ENCODE results near the gene FAM53B. TPM values are rescaled to one million over a fixed set of nuclear protein-coding genes. Genes with fewer than 3 reads are reported as not detected.

Gene FAM53B
- total RNA-seq, 2 experiments from 2014 or later = 56.6 to 58.5 TPM

- ChIA-PET CTCF (ENCODE audit: unreplicated experiment) (no interaction called here), POLR2A (interaction anchor here (1.4 kb wide), 1 partner anchor 10 kb away, joined by 4 read pairs; no protein-coding TSS in a partner anchor)
- no peak overlapping the region for H3K27ac ChIP-seq (ENCODE audit: low read depth, low read length, poor library complexity, severe bottlenecking)
- no peaks in the 10 kb centered on the region for H3K9me2 ChIP-seq (ENCODE audit: insufficient read depth, low read length)
- H3K79me2 ChIP-seq (ENCODE audit: insufficient read depth, low read depth, low read length) = peaks cover 18% of the 10 kb centered on the region; the same call in 1 of the 2 replicates
- DNase-seq (ENCODE audit: low spot score) = no peak
- H3K4me1 ChIP-seq (ENCODE audit: insufficient read depth, low read length, poor library complexity, severe bottlenecking) = no peaks in the 10 kb centered on the region
- no TSS peak for BruUV-seq (replicated peaks)
- no peak overlapping the region for H2AFZ ChIP-seq (ENCODE audit: low read length)
- intact Hi-C loops (cut with micrococcal nuclease; ENCODE audit: unreplicated experiment) = no loop called here
- peaks cover 81% of the 10 kb centered on the region; the same call in 1 of the 2 replicates for H3K36me3 ChIP-seq (ENCODE audit: insufficient read depth, low read length)
- H3K4me3 ChIP-seq (ENCODE audit: low read depth, low read length, poor library complexity, severe bottlenecking) = no peak overlapping the region
- no peaks in the 10 kb centered on the region for H3K9me3 ChIP-seq (ENCODE audit: low read length)
- TF ChIP-seq EZH2phosphoT487 (IDR thresholded peaks at IDR 0.05; ENCODE audit: borderline replicate concordance, low read depth, low read length) (no peak), CTCF (conservative IDR thresholded peaks at IDR 0.05; ENCODE audit: low read length) (no peak)
- H3K4me2 ChIP-seq (ENCODE audit: low read length) = no peak overlapping the region
- no peaks in the 10 kb centered on the region; the same call in 1 of the 2 replicates for H4K20me1 ChIP-seq (ENCODE audit: insufficient read depth, low read length)
Observed at GRCh38 chr10:124669824-124670654, 74.1 kb downstream of the FAM53B start.

- no peak for DNase-seq (ENCODE audit: low spot score)
- POLR2A ChIA-PET = no interaction called here
- TF ChIP-seq CTCF (conservative IDR thresholded peaks at IDR 0.05; ENCODE audit: low read length) = no peak
- no peak for TF ChIP-seq EZH2phosphoT487 (IDR thresholded peaks at IDR 0.05; ENCODE audit: borderline replicate concordance, low read depth, low read length)
- intact Hi-C loops (cut with micrococcal nuclease; ENCODE audit: unreplicated experiment) = no loop called here
- H3K9me3 ChIP-seq (ENCODE audit: low read length) = no peaks in the 10 kb centered on the region
- no peak overlapping the region for H3K27ac ChIP-seq (ENCODE audit: low read depth, low read length, poor library complexity, severe bottlenecking)
- H3K36me3 ChIP-seq (ENCODE audit: insufficient read depth, low read length) = peaks cover 81% of the 10 kb centered on the region; the same call in 1 of the 2 replicates
- no peak overlapping the region for H3K4me3 ChIP-seq (ENCODE audit: low read depth, low read length, poor library complexity, severe bottlenecking)
- H3K4me2 ChIP-seq (ENCODE audit: low read length) = no peak overlapping the region
- peaks cover 18% of the 10 kb centered on the region; the same call in 1 of the 2 replicates for H3K79me2 ChIP-seq (ENCODE audit: insufficient read depth, low read depth, low read length)
- no TSS peak for BruUV-seq (replicated peaks)
- H4K20me1 ChIP-seq (ENCODE audit: insufficient read depth, low read length) = no peaks in the 10 kb centered on the region; the same call in 1 of the 2 replicates
- CTCF ChIA-PET (ENCODE audit: unreplicated experiment) = no interaction called here
- no peaks in the 10 kb centered on the region for H3K9me2 ChIP-seq (ENCODE audit: insufficient read depth, low read length)
- no peak overlapping the region for H2AFZ ChIP-seq (ENCODE audit: low read length)
- no peaks in the 10 kb centered on the region for H3K4me1 ChIP-seq (ENCODE audit: insufficient read depth, low read length, poor library complexity, severe bottlenecking)
Observed at GRCh38 chr10:124669141-124669823, 74.9 kb downstream of the FAM53B start.
